ENCODE results near the gene NRG2. TPM values are rescaled to one million over a fixed set of nuclear protein-coding genes. Genes with fewer than 3 reads are reported as not detected.

The NRG2 gene
- total and polyA plus RNA-seq, 2 of the 8 experiments (the other 6 are each of a cell fraction or from before 2014, with no cell fraction given) = 0.27 to 0.54 TPM

GRCh38 chr5:139831624-139832023 lies 211.5 kb downstream of the NRG2 start:
- POLR2A ChIA-PET (ENCODE audit: partially characterized antibody) = no interaction called here
- Histone ChIP-seq H3K4me3 (ENCODE audit: extremely low read depth in 1 of 4, insufficient read depth in 2 of 4, low read depth in 3 of 4, low read length in 4 of 4) (no peak overlapping the region), H2BK12ac (ENCODE audit: low read depth, low read length) (no peak overlapping the region), H3K23ac (ENCODE audit: insufficient read length) (no peak overlapping the region), H4K91ac (replicated peaks; ENCODE audit: insufficient read length, low read length) (no peak overlapping the region), H4K20me1 (replicated peaks in 1 of 2; ENCODE audit: control insufficient read depth in 1 of 2, insufficient read depth in 2 of 2, low read length in 2 of 2) (no peaks in the 10 kb centered on the region), H3K18ac (ENCODE audit: extremely low read depth, low read length) (no peak overlapping the region), H2BK15ac (ENCODE audit: low read length) (no peak overlapping the region), H2AK5ac (ENCODE audit: low read depth, low read length) (no peak overlapping the region), H3K9me3 (ENCODE audit: insufficient read depth in 2 of 2, low read depth in 1 of 2, low read length in 1 of 2) (no peaks in the 10 kb centered on the region), H3K79me2 (ENCODE audit: control insufficient read depth in 1 of 2, insufficient read depth in 2 of 2, low read length in 2 of 2) (no peaks in the 10 kb centered on the region), H3K23me2 (ENCODE audit: low read depth, low read length) (peaks cover 8% of the 10 kb centered on the region; the same call in 1 of the 2 replicates), H3K56ac (replicated peaks; ENCODE audit: insufficient read length, low read depth, low read length) (no peak overlapping the region), H3K27me3 (replicated peaks in 1 of 4; ENCODE audit: control insufficient read depth in 3 of 4, extremely low read depth in 1 of 4, insufficient read depth in 3 of 4, low read length in 3 of 4) (peaks cover 0 to 2% (median 0%) of the 10 kb centered on the region in 4 experiments; a peak in 4 of 7 replicates), H3K14ac (ENCODE audit: insufficient read length) (no peak overlapping the region), H2AFZ (ENCODE audit: low read length) (no peak overlapping the region), H2BK120ac (replicated peaks; ENCODE audit: low read depth, low read length) (no peak overlapping the region), H3K9ac (replicated peaks in 1 of 4; ENCODE audit: extremely low read depth in 1 of 4, low read depth in 3 of 4, low read length in 3 of 4) (no peak overlapping the region), H3K4me1 (replicated peaks in 1 of 4; ENCODE audit: control insufficient read depth in 3 of 4, insufficient read depth in 4 of 4, low read length in 3 of 4) (no peaks in the 10 kb centered on the region), H3K27ac (ENCODE audit: low read depth, low read length) (no peak overlapping the region), H3K36me3 (ENCODE audit: control insufficient read depth in 2 of 4, insufficient read depth in 4 of 4, low read length in 3 of 4) (no peaks in the 10 kb centered on the region), H4K8ac (ENCODE audit: extremely low read depth, insufficient read depth, low read length) (no peak overlapping the region), H3K4ac (replicated peaks; ENCODE audit: insufficient read length, low read depth, low read length) (no peak overlapping the region), H2BK5ac (ENCODE audit: low read depth, low read length) (no peak overlapping the region), H4K5ac (ENCODE audit: insufficient read length, low read depth, low read length) (no peak overlapping the region), H2BK20ac (ENCODE audit: low read length) (no peak overlapping the region), H3K79me1 (ENCODE audit: low read depth, low read length) (no peaks in the 10 kb centered on the region), H3K4me2 (ENCODE audit: insufficient read depth in 1 of 2, low read depth in 2 of 2, low read length in 2 of 2) (no peak overlapping the region)
- CTCF ChIA-PET (ENCODE audit: partially characterized antibody) = interaction anchor here (0.9 to 1.6 kb wide), 3 partner anchors 32 to 40 kb away, joined by 3 to 5 read pairs (median 3); no protein-coding TSS in a partner anchor
- WGBS, 2 experiments (ENCODE audit: extremely low coverage in 1 of 2, insufficient coverage in 1 of 2, insufficient read length in 1 of 2, insufficient replicate concordance in 2 of 2, low coverage in 1 of 2, low lambda C conversion rate in 2 of 2, missing lambda C conversion rate in 1 of 2) = 82% methylated on average over 3 of the region's 3 CpGs; no CpG with 5 or more reads in 1 of the 2 experiments
- FAIRE-seq (no peak), DNase-seq (ENCODE audit: low read depth in 1 of 2, low spot score in 2 of 2) (no peak)
- TF ChIP-seq ASH2L (IDR thresholded peaks at IDR 0.05; ENCODE audit: low read length) (no peak), RNF2 (IDR thresholded peaks at IDR 0.05; ENCODE audit: borderline replicate concordance, low read depth, low read length, missing control alignments, poor library complexity, severe bottlenecking) (no peak), CEBPB (IDR thresholded peaks at IDR 0.05; ENCODE audit: low read depth, low read length) (no peak), EZH2 (IDR thresholded peaks at IDR 0.05; ENCODE audit: low read depth, low read length, severe bottlenecking) (no peak), SUZ12 (IDR thresholded peaks at IDR 0.05; ENCODE audit: low read length) (no peak), SAP30 (IDR thresholded peaks at IDR 0.05; ENCODE audit: insufficient read depth, insufficient replicate concordance, low read length) (no peak), PHF8 (conservative IDR thresholded peaks at IDR 0.05; ENCODE audit: low read depth, low read length) (no peak), CBX5 (IDR thresholded peaks at IDR 0.05; ENCODE audit: low read depth, low read length) (no peak), TAF7 (optimal IDR thresholded peaks at IDR 0.05; ENCODE audit: borderline replicate concordance, low read depth, low read length) (no peak), RFX5 (IDR thresholded peaks at IDR 0.05; ENCODE audit: borderline replicate concordance, low read depth, low read length) (no peak), TEAD4 (IDR thresholded peaks at IDR 0.05; ENCODE audit: low read depth, low read length) (no peak), SIX5 (IDR thresholded peaks at IDR 0.05; ENCODE audit: low read depth, low read length) (no peak), SP1 (IDR thresholded peaks at IDR 0.05; ENCODE audit: low read depth, low read length) (no peak)
- TF ChIP-seq, protein P1, sequence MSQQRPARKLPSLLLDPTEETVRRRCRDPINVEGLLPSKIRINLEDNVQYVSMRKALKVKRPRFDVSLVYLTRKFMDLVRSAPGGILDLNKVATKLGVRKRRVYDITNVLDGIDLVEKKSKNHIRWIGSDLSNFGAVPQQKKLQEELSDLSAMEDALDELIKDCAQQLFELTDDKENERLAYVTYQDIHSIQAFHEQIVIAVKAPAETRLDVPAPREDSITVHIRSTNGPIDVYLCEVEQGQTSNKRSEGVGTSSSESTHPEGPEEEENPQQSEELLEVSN (IDR thresholded peaks at IDR 0.05) = no peak

Measured in H1 (cell line).